Urinary bladder (tissue), 4 donors: ENCODE measurements around the gene DTHD1. TPM values are rescaled to one million over a fixed set of nuclear protein-coding genes. Genes with fewer than 3 reads are reported as not detected.

Source experiments
- DNase-seq: peaks from one replicate; pipeline ENCODE4 v3.0.0-alpha.2; 2015; ENCODE audit errors: extremely low spot score
- H3K27ac ChIP-seq: one replicate; pipeline ENCODE4 v1.5.1; 2013; ENCODE audit warnings: low read depth, mild to moderate bottlenecking, moderate library complexity
- H3K36me3 ChIP-seq: one replicate; pipeline ENCODE4 v1.6.1; 2013; ENCODE audit warnings: mild to moderate bottlenecking, moderate library complexity; ENCODE audit not compliant: insufficient read depth
- H3K4me1 ChIP-seq: one replicate; pipeline ENCODE4 v1.6.1; 2013; ENCODE audit warnings: mild to moderate bottlenecking, moderate library complexity; ENCODE audit not compliant: insufficient read depth
- H3K4me3 ChIP-seq: one replicate; pipeline ENCODE4 v1.5.1; 2013; ENCODE audit warnings: low read depth, low read length
- WGBS: extraction: QIAGEN DNeasy Blood & Tissue Kit; methylation state at CpG from one replicate; pipeline ENCODE4 v1.1.7; 2013; 5-methylcytosine and 5-hydroxymethylcytosine counted together
- polyA plus RNA-seq: library from polyadenylated mRNA; stranded (reverse); fragments of 200-250 nt; gene quantifications from one replicate; pipeline ENCODE4 v1.2.3, GENCODE V29; 2013
- total RNA-seq: library from RNA; depleted of rRNA; stranded (reverse); fragments of >200 nt; gene quantifications from one replicate; pipeline ENCODE4 v1.2.3, GENCODE V29; 2014
- donor health status: healthy with polysubstance abuse.
- donor health status: healthy.

DTHD1 gene
- total and polyA plus RNA-seq, 2 donors, result 0.04 TPM; not detected in 1

- 72% methylated on average over 4 of the region's 4 CpGs for WGBS
- no peaks in the 10 kb centered on the region for H3K4me1 ChIP-seq
- DNase-seq, result no peak
- H3K27ac ChIP-seq, result no peak overlapping the region
- H3K36me3 ChIP-seq, result no peaks in the 10 kb centered on the region
- H3K4me3 ChIP-seq, result no peak overlapping the region
Observed at GRCh38 chr4:36358173-36358572, 76.8 kb downstream of the DTHD1 start.

GRCh38 chr4:36360755-36361154, 79.3 kb downstream of the DTHD1 start:
- no peaks in the 10 kb centered on the region for H3K36me3 ChIP-seq
- no peaks in the 10 kb centered on the region for H3K4me1 ChIP-seq

GRCh38 chr4:36363024-36363423, 81.6 kb downstream of the DTHD1 start:
- Histone ChIP-seq H3K27ac (no peak overlapping the region), H3K4me3 (no peak overlapping the region), H3K36me3 (no peaks in the 10 kb centered on the region), H3K4me1 (no peaks in the 10 kb centered on the region)
- 69% methylated on average over 2 of the region's 2 CpGs for WGBS
- DNase-seq, result no peak

More at GRCh38 chr4:36360755-36361154, 79.3 kb downstream of the DTHD1 start:
- Histone ChIP-seq H3K27ac (no peak overlapping the region), H3K4me3 (no peak overlapping the region)
- no peak for DNase-seq

- no peak overlapping the region for H3K4me3 ChIP-seq
- no peaks in the 10 kb centered on the region for H3K4me1 ChIP-seq
- no peak overlapping the region for H3K27ac ChIP-seq
- H3K36me3 ChIP-seq, result no peaks in the 10 kb centered on the region
- WGBS, result 94% methylated on average over 40 of the region's 40 CpGs
- no peak for DNase-seq
Observed at GRCh38 chr4:36374836-36375511, 93.6 kb downstream of the DTHD1 start.

GRCh38 chr4:36385951-36386571, 104.6 kb downstream of the DTHD1 start:
- no peak for DNase-seq
- 53% methylated on average over 5 of the region's 5 CpGs for WGBS
- Histone ChIP-seq H3K36me3 (no peaks in the 10 kb centered on the region), H3K4me1 (no peaks in the 10 kb centered on the region), H3K27ac (no peak overlapping the region), H3K4me3 (no peak overlapping the region)

GRCh38 chr4:36386691-36387090, 105.3 kb downstream of the DTHD1 start:
- H3K36me3 ChIP-seq, result no peaks in the 10 kb centered on the region
- no peak for DNase-seq
- H3K4me1 ChIP-seq, result no peaks in the 10 kb centered on the region
- H3K27ac ChIP-seq, result no peak overlapping the region
- no peak overlapping the region for H3K4me3 ChIP-seq

- H3K36me3 ChIP-seq, result no peaks in the 10 kb centered on the region
- H3K27ac ChIP-seq, result no peak overlapping the region
- WGBS, result 43% methylated on average over 5 of the region's 5 CpGs
- no peak for DNase-seq
- no peaks in the 10 kb centered on the region for H3K4me1 ChIP-seq
- no peak overlapping the region for H3K4me3 ChIP-seq
Observed at GRCh38 chr4:36388710-36389109, 107.3 kb downstream of the DTHD1 start.

- DNase-seq, result no peak
- H3K4me3 ChIP-seq, result no peak overlapping the region
- 45% methylated on average over 2 of the region's 2 CpGs for WGBS
- no peak overlapping the region for H3K27ac ChIP-seq
- H3K4me1 ChIP-seq, result no peaks in the 10 kb centered on the region
- no peaks in the 10 kb centered on the region for H3K36me3 ChIP-seq
Observed at GRCh38 chr4:36391411-36391810, 110.0 kb downstream of the DTHD1 start.

GRCh38 chr4:36392024-36392423, 110.6 kb downstream of the DTHD1 start:
- Histone ChIP-seq H3K4me3 (no peak overlapping the region), H3K4me1 (no peaks in the 10 kb centered on the region), H3K36me3 (no peaks in the 10 kb centered on the region), H3K27ac (no peak overlapping the region)
- WGBS, result 30% methylated on average over 1 of the region's 1 CpG
- no peak for DNase-seq

- H3K27ac ChIP-seq, result no peak overlapping the region
- 82% methylated on average over 4 of the region's 4 CpGs for WGBS
- DNase-seq, result no peak
- H3K4me3 ChIP-seq, result no peak overlapping the region
- H3K36me3 ChIP-seq, result no peaks in the 10 kb centered on the region
- no peaks in the 10 kb centered on the region for H3K4me1 ChIP-seq
Observed at GRCh38 chr4:36392916-36393315, 111.5 kb downstream of the DTHD1 start.

Other genes with a start within 250 kb of the DTHD1 start
- 34.1 TPM for gene ARAP2, start 37.1 kb upstream of the DTHD1 start, total RNA-seq
- 1.5 TPM for gene ARAP2, start 37.1 kb upstream of the DTHD1 start, polyA plus RNA-seq